IMR-90 (cell line): ENCODE measurements around the gene PRF1. TPM values are rescaled to one million over a fixed set of nuclear protein-coding genes. Genes with fewer than 3 reads are reported as not detected.

Source experiments
- ATAC-seq: fragments of 200-7000 bp; cut with Tn5 transposase; 2 replicates; pipeline ENCODE4 v1.9.1; 2020; ENCODE audit warnings: low read depth, mild to moderate bottlenecking, moderate library complexity
- BruUV-seq: library from RNA; stranded (reverse); fragments of 400-500 nt; replicated peaks from 2 replicates; lab custom pipeline; 2021; lab: Mats Ljungman, UMichigan
- CTCF ChIA-PET: fragments of 300-600 bp; formaldehyde crosslinking; extraction: SDS; loops from one replicate; lab custom pipeline; 2021; ENCODE audit warnings: antibody characterized with exemption; lab: Yijun Ruan, JAX
- POLR2A ChIA-PET: fragments of 300-600 bp; sonication (Branson Sonifier 250); formaldehyde crosslinking; loops from one replicate; lab custom pipeline; 2022; ENCODE audit warnings: antibody characterized with exemption; ENCODE audit not compliant: unreplicated experiment; lab: Charles Lee
- DNase-seq: peaks from one replicate; pipeline ENCODE4 v3.0.0; 2013
- H2AFZ ChIP-seq: replicated peaks from 2 replicates; pipeline ENCODE3; 2013; ENCODE audit warnings: low read length, mild to moderate bottlenecking; ENCODE audit not compliant: poor library complexity
- H2AK5ac ChIP-seq: 2 replicates; pipeline ENCODE4 v1.6.1; 2013; ENCODE audit warnings: low read depth, low read length, inconsistent platforms
- H2AK9ac ChIP-seq: replicated peaks from 2 replicates; pipeline ENCODE3; 2013; ENCODE audit warnings: mild to moderate bottlenecking, low read depth, low read length, moderate library complexity; ENCODE audit not compliant: poor library complexity
- H2BK120ac ChIP-seq: 2 replicates; pipeline ENCODE4 v1.6.1; 2013; ENCODE audit warnings: low read depth, low read length, inconsistent platforms
- H2BK15ac ChIP-seq: 3 replicates; pipeline ENCODE4 v1.6.1; 2013; ENCODE audit warnings: low read depth, low read length, inconsistent platforms
- H2BK20ac ChIP-seq: 2 replicates; pipeline ENCODE4 v1.6.1; 2013; ENCODE audit warnings: low read depth, mild to moderate bottlenecking, inconsistent platforms, low read length, moderate library complexity
- H2BK5ac ChIP-seq: 2 replicates; pipeline ENCODE4 v1.6.1; 2013; ENCODE audit warnings: mild to moderate bottlenecking, low read depth, low read length, inconsistent platforms; ENCODE audit not compliant: poor library complexity, severe bottlenecking
- H3K14ac ChIP-seq: replicated peaks from 2 replicates; pipeline ENCODE4 v1.6.1; 2013; ENCODE audit warnings: low read depth, low read length, inconsistent platforms
- H3K18ac ChIP-seq: 2 replicates; pipeline ENCODE4 v1.6.1; 2013; ENCODE audit warnings: low read depth, low read length, control low read depth
- H3K23ac ChIP-seq: 2 replicates; pipeline ENCODE4 v1.6.1; 2013; ENCODE audit warnings: low read depth, low read length, inconsistent platforms
- H3K27ac ChIP-seq: 2 replicates; pipeline ENCODE4 v1.5.1; 2013; ENCODE audit warnings: mild to moderate bottlenecking, control low read depth, low read length; ENCODE audit not compliant: insufficient read depth
- H3K27me3 ChIP-seq: 2 replicates; pipeline ENCODE4 v1.6.1; 2013; ENCODE audit warnings: low read length; ENCODE audit not compliant: control insufficient read depth, insufficient read depth
- H3K36me3 ChIP-seq: 2 replicates; pipeline ENCODE4 v1.6.1; 2013; ENCODE audit warnings: low read length, mixed read lengths; ENCODE audit not compliant: control insufficient read depth, insufficient read depth
- H3K4ac ChIP-seq: 2 replicates; pipeline ENCODE4 v1.6.1; 2013; ENCODE audit warnings: low read depth, low read length, inconsistent platforms
- H3K4me1 ChIP-seq: 2 replicates; pipeline ENCODE4 v1.6.1; 2013; ENCODE audit warnings: low read length, mixed read lengths; ENCODE audit not compliant: control insufficient read depth, insufficient read depth
- H3K4me2 ChIP-seq: 2 replicates; pipeline ENCODE4 v1.6.1; 2013; ENCODE audit warnings: low read depth, mild to moderate bottlenecking, control low read depth, low read length, moderate library complexity
- H3K4me3 ChIP-seq: 2 replicates; pipeline ENCODE4 v1.5.1; 2013; ENCODE audit warnings: low read depth, mild to moderate bottlenecking, control low read depth, low read length, moderate library complexity; ENCODE audit not compliant: insufficient read depth
- H3K56ac ChIP-seq: 2 replicates; pipeline ENCODE4 v1.6.1; 2013; ENCODE audit warnings: low read length, inconsistent platforms; ENCODE audit not compliant: insufficient read depth; ENCODE audit errors: extremely low read depth
- H3K79me1 ChIP-seq, 2 experiments: 2 replicates each; pipeline ENCODE4 v1.6.1; 2013; ENCODE audit warnings: low read length in 2 of 2, inconsistent platforms in 1 of 2, low read depth in 1 of 2
- H3K9ac ChIP-seq: 2 replicates; pipeline ENCODE4 v1.6.1; 2013; ENCODE audit warnings: low read depth, low read length, control low read depth
- H3K9me1 ChIP-seq: 2 replicates; pipeline ENCODE4 v1.6.1; 2013; ENCODE audit warnings: low read length, inconsistent platforms; ENCODE audit not compliant: insufficient read depth
- H3K9me3 ChIP-seq: 2 replicates; pipeline ENCODE4 v1.6.1; 2013; ENCODE audit warnings: low read length; ENCODE audit not compliant: control insufficient read depth, insufficient read depth
- H4K20me1 ChIP-seq: 2 replicates; pipeline ENCODE4 v1.6.1; 2013; ENCODE audit warnings: low read length, inconsistent platforms; ENCODE audit not compliant: insufficient read depth
- H4K5ac ChIP-seq: 2 replicates; pipeline ENCODE4 v1.6.1; 2013; ENCODE audit warnings: mild to moderate bottlenecking, low read depth, low read length, control low read depth
- H4K8ac ChIP-seq, 2 experiments: 2 replicates each; pipeline ENCODE4 v1.6.1; 2013; ENCODE audit warnings: low read depth in 2 of 2, low read length in 2 of 2, control low read depth in 1 of 2, inconsistent platforms in 1 of 2
- H4K91ac ChIP-seq: 2 replicates; pipeline ENCODE4 v1.6.1; 2013; ENCODE audit warnings: low read depth, low read length, inconsistent platforms; ENCODE audit not compliant: insufficient read depth
- CTCF ChIP-seq: conservative IDR thresholded peaks from 2 replicates; pipeline ENCODE4 v1.5.1; 2012; ENCODE audit warnings: mild to moderate bottlenecking, low read depth, low read length, improper control_type of control experiment
- FOS ChIP-seq: fragments of 150-350 bp; IDR thresholded peaks from 2 replicates; pipeline ENCODE4 v1.6.1; 2016; ENCODE audit warnings: low read depth, low read length
- MAFK ChIP-seq: IDR thresholded peaks from 2 replicates; pipeline ENCODE4 v1.6.1; 2012; ENCODE audit warnings: low read depth, low read length, improper control_type of control experiment
- MAZ ChIP-seq: IDR thresholded peaks from 2 replicates; pipeline ENCODE4 v1.6.1; 2012; ENCODE audit warnings: low read depth, mild to moderate bottlenecking, low read length, improper control_type of control experiment, moderate library complexity, borderline replicate concordance
- POLR2A ChIP-seq: IDR thresholded peaks from 2 replicates; pipeline ENCODE4 v1.6.1; 2012; ENCODE audit warnings: mild to moderate bottlenecking, low read depth, low read length
- RAD21 ChIP-seq: IDR thresholded peaks from 2 replicates; pipeline ENCODE4 v1.6.1; 2012; ENCODE audit warnings: low read length, improper control_type of control experiment
- RCOR1 ChIP-seq: IDR thresholded peaks from 2 replicates; pipeline ENCODE4 v1.6.1; 2012; ENCODE audit warnings: mild to moderate bottlenecking, low read length, improper control_type of control experiment; ENCODE audit not compliant: insufficient replicate concordance
- SMC3 ChIP-seq: fragments of 150-350 bp; IDR thresholded peaks from 2 replicates; pipeline ENCODE4 v1.6.1; 2016; ENCODE audit warnings: low read depth, mild to moderate bottlenecking, antibody characterized with exemption, low read length, moderate library complexity
- WGBS, 2 experiments: methylation state at CpG; one replicate each; pipeline versions ENCODE4 v1.1.5 to v1.1.7; 2013; ENCODE audit warnings: missing lambda C conversion rate in 2 of 2; ENCODE audit not compliant: insufficient read length in 1 of 2; ENCODE audit errors: extremely low coverage in 2 of 2; 5-methylcytosine and 5-hydroxymethylcytosine counted together
- dilution Hi-C: fragments of 300-500 bp; cut with HindIII; formaldehyde crosslinking; loops from one replicate; pipeline ENCODE4 v1.14.3; 2018; ENCODE audit warnings: low sequenced_read_pairs; ENCODE audit not compliant: unreplicated experiment
- in situ Hi-C: fragments of 300-500 bp; cut with MboI; formaldehyde crosslinking; loops from 3 replicates; pipeline ENCODE4 v1.14.3; 2019; ENCODE audit warnings: low sequenced_read_pairs, inconsistent platforms, mixed read lengths
- intact Hi-C: fragments of 100-400 bp; cut with micrococcal nuclease; formaldehyde crosslinking; loops from 2 replicates; pipeline ENCODE4 v1.10.0; 2022
- polyA plus RNA-seq, 3 experiments: library from polyadenylated mRNA; depleted of rRNA; stranded (reverse); fragments of >200 nt; gene quantifications; 2 replicates each; pipeline ENCODE4 v1.2.3, GENCODE V29; 2012; ENCODE audit warnings: low replicate concordance in 1 of 3
- total RNA-seq: library from RNA; depleted of rRNA; stranded (reverse); fragments of >200 nt; gene quantifications from 2 replicates; pipeline ENCODE4 v1.2.3, GENCODE V29; 2012

The PRF1 gene
- total and polyA plus RNA-seq, 2 of the 4 experiments (the other 2 are of a cell fraction): not detected

- DNase-seq (peak; percentile 34), ATAC-seq (peak; percentile 78)
- H3K9me1 ChIP-seq: no peaks in the 10 kb centered on the region
- no peak overlapping the region for H3K18ac ChIP-seq
- 65% methylated on average over 8 of the region's 20 CpGs; no CpG with 5 or more reads in 1 of the 2 experiments for WGBS, 2 experiments
- intact Hi-C loops (loop anchor here (1.0 kb wide), 1 partner anchor 200 kb away; no protein-coding TSS in a partner anchor), in situ Hi-C loops (no loop called here), dilution Hi-C loops (no loop called here)
- H3K36me3 ChIP-seq: no peaks in the 10 kb centered on the region
- peak overlapping the region; percentile 81 for H2AFZ ChIP-seq
- no peak overlapping the region for H3K56ac ChIP-seq
- H4K91ac ChIP-seq: no peak overlapping the region
- no peaks in the 10 kb centered on the region for H4K20me1 ChIP-seq
- POLR2A ChIA-PET: no interaction called here
- CTCF ChIA-PET: interaction anchor here (0.6 kb wide), 1 partner anchor 42 kb away, joined by 5 read pairs; no protein-coding TSS in a partner anchor
- H3K4me3 ChIP-seq: no peak overlapping the region
- H3K4me2 ChIP-seq: peak overlapping the region; percentile 11; the same call in 1 of the 2 replicates
- H3K27ac ChIP-seq: no peak overlapping the region
- no peaks in the 10 kb centered on the region for H3K79me1 ChIP-seq
- no peak overlapping the region for H3K23ac ChIP-seq
- H4K5ac ChIP-seq: no peak overlapping the region; the same call in 1 of the 2 replicates
- TF ChIP-seq SMC3: peak; percentile 74
- TF ChIP-seq RAD21: peak; percentile 55
- TF ChIP-seq MAZ: no peak
- no peak for TF ChIP-seq RCOR1
- peak; percentile 58 for TF ChIP-seq CTCF
- TF ChIP-seq MAFK: no peak
- TF ChIP-seq FOS: no peak
- TF ChIP-seq POLR2A: no peak
- no peak overlapping the region; a peak in 1 of 4 replicates for H4K8ac ChIP-seq
- H2BK5ac ChIP-seq: no peak overlapping the region
- peaks cover 11% of the 10 kb centered on the region for H3K27me3 ChIP-seq
- peak overlapping the region; percentile 61 for H2AK9ac ChIP-seq
- no peaks in the 10 kb centered on the region for H3K9me3 ChIP-seq
- BruUV-seq: no TSS peak
- H3K4ac ChIP-seq: no peak overlapping the region; the same call in 1 of the 2 replicates
- 0 out of 2 replicates have a peak overlapping the region, but pooled peaks have one; percentile 35 for H3K14ac ChIP-seq
- H3K9ac ChIP-seq: no peak overlapping the region
- no peak overlapping the region for H2BK120ac ChIP-seq
- no peak overlapping the region for H2AK5ac ChIP-seq
- H2BK15ac ChIP-seq: no peak overlapping the region
- peaks cover 3% of the 10 kb centered on the region; the same call in 1 of the 2 replicates for H3K4me1 ChIP-seq
- no peak overlapping the region; the same call in 1 of the 2 replicates for H2BK20ac ChIP-seq
These were observed 43.4 kb downstream of the PRF1 start for GRCh38 chr10:70558871-70559810.
